Mucosa of gallbladder (tissue), 1 donor: ENCODE measurements around the gene PYGB. TPM values are rescaled to one million over a fixed set of nuclear protein-coding genes. Genes with fewer than 3 reads are reported as not detected.
"Not testable (repeated sequence)": the region's sequence is repeated elsewhere in the genome, so short reads cannot be mapped to it uniquely, and the experiment has no call there.

Experiments used
- DNase-seq: peaks from one replicate; pipeline ENCODE4 v3.0.0-alpha.2; 2020; ENCODE audit warnings: low spot score
- total RNA-seq: library from RNA; stranded (reverse); gene quantifications from one replicate; pipeline ENCODE4 v1.2.1, GENCODE V29; 2021
- donor health status: DM: no; HTN: no; CAD: no.

Gene PYGB
- total RNA-seq, 1 donor from 2014 or later, result 99.5 TPM

DNA sequence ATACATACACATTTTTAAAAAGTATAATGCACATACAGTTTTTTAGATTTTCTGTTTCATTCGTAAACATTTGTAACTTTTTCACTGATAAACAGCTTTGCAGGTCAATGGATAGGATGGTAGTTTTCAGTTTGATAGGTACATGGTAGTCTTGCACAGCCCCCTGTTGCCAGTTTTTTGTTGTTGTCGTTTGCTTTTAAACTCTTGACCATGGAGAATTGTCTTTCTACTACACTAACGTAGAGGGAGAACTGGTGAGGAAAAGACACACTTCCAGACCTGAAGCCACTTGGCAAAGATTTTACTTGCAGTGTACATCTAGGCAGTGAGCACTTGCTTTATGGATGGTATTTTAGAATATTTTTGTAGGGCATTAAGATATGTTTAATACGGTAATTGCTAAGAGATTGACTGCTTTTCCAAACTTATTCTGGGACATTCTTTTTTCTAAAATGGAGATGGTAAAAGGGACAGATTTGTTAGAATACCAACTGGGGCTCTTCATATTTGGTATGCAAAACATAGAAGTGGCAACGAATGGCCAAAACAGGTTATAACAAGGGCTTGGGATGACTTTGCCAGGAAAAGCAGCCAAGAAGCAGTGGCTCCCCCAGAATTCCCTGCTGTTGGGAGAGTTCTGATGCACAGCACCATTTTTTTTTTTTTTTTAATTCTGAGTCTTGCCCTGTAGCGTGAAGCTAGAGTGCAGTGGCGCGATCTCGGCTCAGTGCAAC, 1.5 kb downstream of the PYGB start:
- no peak for DNase-seq

- no peak for DNase-seq
Measured at GRCh38 chr20:25250508-25250907, 2.6 kb downstream of the PYGB start.

DNA sequence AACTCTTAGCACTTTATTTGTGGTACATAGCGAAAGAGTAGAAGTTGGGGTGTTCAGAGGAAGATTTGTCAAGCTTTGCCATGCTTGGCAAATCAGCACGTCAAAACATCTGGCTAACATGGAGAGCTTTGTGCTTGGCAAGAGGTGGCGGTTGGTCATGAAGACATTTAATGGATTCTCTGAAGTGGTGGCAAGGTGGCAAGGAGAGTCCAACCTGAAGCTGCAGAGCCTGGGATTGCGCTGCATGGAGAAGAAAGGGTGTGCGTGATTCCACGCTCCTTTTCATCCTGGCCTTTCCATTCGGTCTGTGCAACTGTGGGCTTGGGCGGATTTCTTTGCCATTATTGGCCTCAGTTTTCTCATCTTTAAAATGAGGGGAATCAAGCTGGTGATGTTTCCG, 3.1 kb downstream of the PYGB start:
- DNase-seq, result no peak

- no peak for DNase-seq
Measured at GRCh38 chr20:25251558-25251957, 3.7 kb downstream of the PYGB start.

DNA sequence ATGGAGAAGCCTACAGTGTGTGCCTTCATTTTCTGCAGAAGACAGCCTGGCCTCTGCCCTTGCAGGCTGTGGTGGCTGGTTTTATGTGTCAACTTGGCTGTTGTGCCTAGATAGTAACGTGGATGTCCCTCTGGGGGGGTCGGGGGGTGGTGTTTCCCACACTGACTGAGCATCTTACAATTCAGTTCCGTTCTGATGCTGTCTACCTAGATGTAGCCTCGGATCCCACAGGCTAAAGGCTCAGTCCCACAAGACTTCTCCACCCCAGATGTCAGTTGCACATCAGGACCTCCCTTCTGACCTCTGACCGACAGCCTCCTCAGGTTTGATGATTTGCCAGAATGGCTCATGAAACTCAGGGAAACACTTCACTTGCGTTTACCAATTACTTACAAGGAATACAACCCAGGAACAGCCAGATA, 4.4 kb downstream of the PYGB start:
- no peak for DNase-seq

DNA sequence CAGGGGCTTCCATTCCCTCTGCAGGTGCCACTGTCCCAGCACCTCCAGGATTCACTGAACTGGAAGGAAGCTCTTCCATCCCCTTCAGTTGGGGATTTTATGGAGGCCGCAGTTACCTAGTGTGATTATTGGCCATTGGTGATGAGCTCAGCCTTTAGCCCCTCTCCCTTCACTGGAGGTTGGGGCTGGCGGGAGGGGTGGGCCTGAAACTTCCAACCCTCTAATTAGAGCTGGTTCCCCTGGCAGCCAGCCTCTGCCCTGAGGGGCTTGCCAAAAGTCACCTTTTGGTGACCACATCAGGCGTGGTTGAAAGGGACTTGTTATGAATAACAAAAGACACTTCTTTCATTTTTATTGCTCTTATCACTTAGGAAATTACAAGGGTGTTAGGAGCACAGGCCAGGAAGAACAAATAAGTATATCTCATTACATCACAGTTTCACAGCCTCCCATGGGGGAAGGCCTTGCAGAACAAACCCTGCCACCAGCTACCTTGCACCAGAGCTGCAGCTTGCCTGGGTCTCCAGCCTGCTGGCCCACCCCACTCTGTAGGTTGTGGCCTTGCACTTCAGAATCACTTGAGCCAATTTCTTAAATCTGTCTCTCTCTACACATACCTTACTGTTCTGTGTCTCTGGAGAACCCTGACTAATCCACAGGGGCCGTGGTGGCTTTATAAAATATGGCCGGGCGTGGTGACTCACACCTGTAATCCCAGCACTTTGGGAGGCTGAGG, 5.0 kb downstream of the PYGB start:
- DNase-seq, result no peak

DNA sequence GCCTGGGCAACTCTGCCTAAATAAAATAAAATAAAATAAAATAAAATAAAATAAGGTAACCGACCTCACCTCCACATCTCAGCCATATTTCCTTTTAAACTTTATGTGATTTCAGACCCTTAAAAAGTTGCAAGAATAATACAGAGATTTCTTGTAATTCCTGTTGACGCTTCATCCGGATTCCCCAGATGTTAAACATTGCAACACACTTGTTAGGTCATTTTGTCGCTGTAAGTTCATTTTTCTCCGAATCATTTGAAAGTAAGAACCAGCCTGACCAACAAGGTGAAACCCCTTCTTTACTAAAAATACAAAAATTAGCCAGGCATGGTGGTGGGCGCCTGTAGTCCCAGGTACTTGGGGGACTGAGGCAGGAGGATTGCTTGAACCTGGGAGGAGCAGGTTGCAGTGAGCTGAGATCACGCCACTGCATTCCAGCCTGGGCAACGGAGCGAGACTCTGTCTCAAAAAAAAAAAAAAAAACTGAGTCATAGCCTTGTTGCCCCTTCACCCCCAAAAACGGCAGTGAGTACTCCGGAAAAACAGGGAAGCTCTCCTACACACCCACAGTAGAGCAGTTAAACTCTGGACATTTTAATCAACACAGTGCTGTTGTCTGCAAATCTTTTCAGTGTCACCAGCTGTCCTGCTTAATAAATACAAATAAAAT, 5.9 kb downstream of the PYGB start:
- no peak for DNase-seq

GRCh38 chr20:25254571-25254970, 6.7 kb downstream of the PYGB start:
- DNase-seq, result no peak

DNA sequence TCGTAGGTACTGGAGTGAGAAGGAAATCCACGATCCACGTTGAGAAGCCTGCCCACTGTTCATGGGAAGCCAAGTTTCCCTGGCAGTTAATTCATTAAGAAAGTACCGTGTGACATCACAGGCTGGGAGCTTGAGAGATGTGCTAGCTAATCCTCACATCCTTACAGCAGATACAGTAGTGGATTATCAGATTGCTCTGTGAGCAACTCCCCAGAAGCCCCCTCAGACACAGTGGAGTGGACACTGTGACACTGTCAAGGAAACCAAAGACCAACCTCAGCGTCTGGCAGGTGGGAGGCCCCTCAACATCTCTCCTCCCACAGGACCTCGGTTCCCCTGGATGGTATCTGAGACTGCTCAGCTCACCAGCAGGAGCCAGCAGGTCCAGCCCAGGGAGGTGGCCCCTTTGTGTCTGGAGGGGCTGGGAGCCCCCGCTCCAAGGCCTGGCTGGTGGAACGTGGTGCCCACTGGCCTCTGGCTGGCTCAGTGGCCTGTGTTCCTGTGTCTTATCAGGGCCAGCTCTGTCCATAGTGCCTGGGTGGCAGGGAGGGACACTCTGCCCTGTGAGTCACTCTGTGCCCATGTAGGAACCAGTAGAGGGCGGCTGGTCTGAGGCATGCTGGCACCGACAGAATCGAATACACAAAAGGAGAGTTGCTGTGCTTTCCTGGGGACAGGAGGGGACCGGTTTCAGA, 7.2 kb downstream of the PYGB start:
- peak; percentile 86 for DNase-seq

GRCh38 chr20:25256226-25256859, 8.5 kb downstream of the PYGB start:
- no peak for DNase-seq

DNA sequence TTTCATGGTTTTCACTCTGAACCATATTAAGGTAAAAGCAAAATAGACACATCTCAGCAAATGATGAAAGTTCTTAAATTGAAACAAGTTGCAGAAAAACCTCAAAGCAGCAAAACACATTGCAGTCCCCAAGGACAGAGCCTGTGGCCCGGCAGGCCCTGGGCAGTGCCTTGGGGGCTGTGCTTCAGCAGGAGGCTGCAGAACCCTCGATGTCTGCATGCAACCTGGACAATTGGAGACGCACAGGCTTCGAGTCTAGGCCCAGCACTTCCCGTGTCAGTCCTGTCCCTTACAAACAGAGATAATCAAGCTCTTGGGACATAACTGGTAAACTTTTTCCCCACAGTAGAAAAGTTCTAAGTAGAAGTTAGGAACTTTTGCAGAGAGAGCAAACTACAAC, 9.2 kb downstream of the PYGB start:
- no peak for DNase-seq

GRCh38 chr20:25257756-25258475, 10.0 kb downstream of the PYGB start:
- no peak for DNase-seq

- DNase-seq, result no peak
Measured at GRCh38 chr20:25258476-25258805, 10.6 kb downstream of the PYGB start.

DNA sequence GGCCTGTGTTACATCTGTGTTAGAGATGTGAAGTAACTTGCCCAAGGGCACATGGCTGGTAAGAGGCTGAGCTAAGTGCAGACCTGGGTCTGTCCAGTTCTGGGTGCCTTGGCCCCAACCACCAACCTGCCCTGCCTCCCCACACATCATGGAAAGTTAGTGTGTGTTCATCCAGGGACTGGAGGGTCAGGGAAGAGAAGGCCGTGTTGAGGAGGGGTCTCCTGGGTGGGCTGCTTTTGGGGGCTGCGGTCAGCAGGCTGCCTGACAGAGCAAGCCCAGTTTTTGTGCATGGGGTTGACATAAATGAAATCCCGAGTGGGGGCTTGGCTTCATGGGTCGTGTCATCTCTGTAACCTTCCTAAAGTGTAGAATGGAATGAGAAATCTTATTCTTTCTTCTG, 10.9 kb downstream of the PYGB start:
- DNase-seq, result no peak

DNA sequence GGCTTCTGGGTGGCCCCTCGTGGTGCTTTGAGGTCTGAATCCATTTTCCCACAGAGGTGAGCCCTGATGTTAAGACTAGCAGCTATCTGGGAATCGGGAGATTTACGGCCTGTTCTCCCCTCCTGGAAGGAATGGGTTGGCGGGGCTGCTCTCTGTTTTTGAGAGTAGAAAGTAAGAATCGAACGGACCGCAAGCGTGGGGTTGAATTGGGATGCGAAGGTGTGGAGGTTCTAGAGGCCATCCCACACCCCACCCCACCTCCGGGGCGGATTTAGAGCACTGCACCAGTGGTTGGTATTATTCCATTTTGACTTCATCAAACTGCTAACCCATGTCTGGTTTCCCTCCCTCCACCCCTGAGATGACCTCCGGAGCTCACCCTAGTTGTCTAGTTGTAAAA, 11.5 kb downstream of the PYGB start:
- no peak for DNase-seq

DNA sequence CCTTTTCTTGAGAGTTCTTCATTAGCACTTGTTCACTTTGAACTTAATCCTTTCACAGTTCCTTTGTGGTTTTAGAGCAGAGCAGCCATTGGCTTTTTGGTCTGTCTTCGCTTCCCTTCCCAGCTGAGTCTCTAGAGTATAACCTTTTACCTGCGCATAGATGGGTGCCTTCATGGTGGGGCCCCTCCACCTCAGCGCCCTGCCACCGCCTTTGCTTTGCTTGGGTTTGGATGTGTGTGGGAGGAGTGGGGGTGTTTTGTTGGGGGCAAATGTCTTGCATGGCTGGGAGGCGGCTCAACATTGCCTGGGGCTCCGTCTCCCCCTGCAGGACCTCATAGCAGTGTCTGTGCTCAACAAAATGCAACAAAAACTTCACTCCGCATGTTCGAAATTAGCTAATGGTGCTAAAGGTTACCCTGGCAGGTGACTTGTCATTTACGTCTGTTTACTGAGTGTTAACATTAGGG, 11.9 kb downstream of the PYGB start:
- DNase-seq, result no peak

- DNase-seq, result not testable (repeated sequence)
Measured at GRCh38 chr20:25260770-25261437, 13.0 kb downstream of the PYGB start.

- no peak for DNase-seq
Measured at GRCh38 chr20:25269057-25269832, 21.4 kb downstream of the PYGB start.

- no peak for DNase-seq
Measured at GRCh38 chr20:25269833-25270170, 21.9 kb downstream of the PYGB start.

DNA sequence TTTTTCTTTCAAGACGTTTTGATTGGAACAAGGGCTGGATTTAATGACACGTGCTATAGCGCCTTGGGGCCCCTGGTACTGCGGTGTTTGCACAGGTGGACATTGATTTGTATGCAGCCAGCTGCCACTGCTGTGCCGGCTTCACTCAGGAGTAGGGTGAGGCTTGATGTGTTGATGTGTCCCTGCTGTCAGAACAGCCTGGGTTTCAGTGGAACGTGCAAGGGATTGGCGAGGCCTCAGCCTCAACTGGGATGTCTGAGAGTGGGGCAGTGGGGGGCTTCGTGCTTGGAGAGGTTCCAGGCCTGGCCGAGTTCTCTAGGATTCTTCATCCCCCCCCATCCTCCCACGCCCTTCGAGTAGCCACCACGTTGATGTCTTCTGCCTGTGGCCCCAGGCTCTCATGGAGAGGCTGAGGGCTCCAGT, 23.0 kb downstream of the PYGB start:
- DNase-seq, result no peak
